ENCODE results near the gene MAPK6.

- TF ChIP-seq POLR2A (IDR thresholded peaks at IDR 0.05; ENCODE audit: low read depth, low read length), result no peak
- no peak for TF ChIP-seq POLR2AphosphoS5 (IDR thresholded peaks at IDR 0.05; ENCODE audit: low read depth, low read length)
- TF ChIP-seq POU2F2 (IDR thresholded peaks at IDR 0.05; ENCODE audit: low read depth, low read length), result no peak
- no peak for TF ChIP-seq PAX5 (IDR thresholded peaks at IDR 0.05; ENCODE audit: insufficient read depth, low read length, severe bottlenecking)
Observed at GRCh38 chr15:51969728-51970127, 49.3 kb upstream of the MAPK6 start.
